CD14-positive monocyte (primary cell): ENCODE data around the gene KARS1. TPM values are rescaled to one million over a fixed set of nuclear protein-coding genes. Genes with fewer than 3 reads are reported as not detected.

Experiments
- DNase-seq, 3 donors: peaks; one replicate each; pipeline ENCODE4 v3.0.0-alpha.2; 2011 to 2022
- H2AFZ ChIP-seq: 2 replicates; pipeline ENCODE4 v1.6.0; 2012; ENCODE audit warnings: mild to moderate bottlenecking, low read depth, low read length, inconsistent platforms; ENCODE audit not compliant: insufficient read depth, poor library complexity, severe bottlenecking
- H3K27ac ChIP-seq, 2 donors: 1 replicate in 1 of 2; 2 replicates in 1 of 2; pipeline ENCODE4 v1.5.1; 2012 to 2013; ENCODE audit warnings: low read length in 2 of 2, control low read depth in 1 of 2, inconsistent platforms in 1 of 2, low read depth in 1 of 2, mild to moderate bottlenecking in 1 of 2
- H3K27me3 ChIP-seq, 2 donors: one replicate each; pipeline versions ENCODE4 v1.6.0 to v1.6.1; 2011 to 2013; ENCODE audit warnings: low read length in 2 of 2; ENCODE audit not compliant: control insufficient read depth in 2 of 2, insufficient read depth in 2 of 2
- H3K36me3 ChIP-seq, 2 donors: replicated peaks in 1 of 2; 1 replicate in 1 of 2; 2 replicates in 1 of 2; pipeline versions ENCODE4 v1.5.1 to v1.6.1; 2012 to 2013; ENCODE audit warnings: low read length in 2 of 2, control low read depth in 1 of 2, inconsistent platforms in 1 of 2, mild to moderate bottlenecking in 1 of 2; ENCODE audit not compliant: insufficient read depth in 2 of 2, control insufficient read depth in 1 of 2
- H3K4me1 ChIP-seq, 2 donors: 1 replicate in 1 of 2; 2 replicates in 1 of 2; pipeline versions ENCODE4 v1.5.1 to v1.6.1; 2012 to 2013; ENCODE audit warnings: low read length in 2 of 2, control low read depth in 1 of 2, inconsistent platforms in 1 of 2, mild to moderate bottlenecking in 1 of 2, moderate library complexity in 1 of 2; ENCODE audit not compliant: insufficient read depth in 2 of 2, control insufficient read depth in 1 of 2
- H3K4me2 ChIP-seq: replicated peaks from 2 replicates; pipeline ENCODE3; 2012; ENCODE audit warnings: low read length, moderate library complexity, mild to moderate bottlenecking; ENCODE audit not compliant: poor library complexity, severe bottlenecking; ENCODE audit errors: extremely low read depth
- H3K4me3 ChIP-seq, 3 experiments: fragments of 200-600 bp in 1 of 3; sonication (generic) in 1 of 3; replicated peaks in 1 of 3; 1 replicate in 2 of 3; 2 replicates in 1 of 3; pipeline ENCODE4 v1.5.1; 2011 to 2013; ENCODE audit warnings: low read length in 3 of 3, mild to moderate bottlenecking in 3 of 3, control low read depth in 2 of 3, low read depth in 2 of 3, inconsistent platforms in 1 of 3, moderate library complexity in 1 of 3
- H3K79me2 ChIP-seq: 2 replicates; pipeline ENCODE4 v1.6.0; 2012; ENCODE audit warnings: mild to moderate bottlenecking, control low read depth, inconsistent platforms, low read length, moderate library complexity; ENCODE audit not compliant: insufficient read depth
- H3K9ac ChIP-seq: 2 replicates; pipeline ENCODE4 v1.6.0; 2017; ENCODE audit warnings: low read length, mild to moderate bottlenecking; ENCODE audit not compliant: insufficient read depth, poor library complexity, severe bottlenecking
- H3K9me3 ChIP-seq, 2 donors: replicated peaks in 1 of 2; 1 replicate in 1 of 2; 2 replicates in 1 of 2; pipeline versions ENCODE4 v1.5.1 to v1.6.1; 2012 to 2013; ENCODE audit warnings: low read length in 2 of 2, control low read depth in 1 of 2; ENCODE audit not compliant: control insufficient read depth in 1 of 2, insufficient read depth in 1 of 2
- H4K20me1 ChIP-seq: 2 replicates; pipeline ENCODE4 v1.6.0; 2012; ENCODE audit warnings: mild to moderate bottlenecking, low read length, control low read depth, moderate library complexity; ENCODE audit not compliant: insufficient read depth
- H3K27ac Mint-ChIP-seq, 7 donors: one replicate each; pipeline ENCODE4 v1.8.0; 2020; ENCODE audit warnings: mild to moderate bottlenecking in 7 of 7, mixed read lengths in 7 of 7, moderate library complexity in 6 of 7, inconsistent platforms in 2 of 7
- H3K27me3 Mint-ChIP-seq, 3 donors: one replicate each; pipeline ENCODE4 v1.8.0; 2021 to 2022; ENCODE audit warnings: low read depth in 3 of 3, mild to moderate bottlenecking in 3 of 3, mixed read lengths in 3 of 3, moderate library complexity in 3 of 3, inconsistent platforms in 1 of 3
- H3K36me3 Mint-ChIP-seq, 2 donors: one replicate each; pipeline ENCODE4 v1.8.0; 2020; ENCODE audit warnings: mixed read lengths in 2 of 2, inconsistent platforms in 1 of 2, mild to moderate bottlenecking in 1 of 2
- H3K4me1 Mint-ChIP-seq: one replicate; pipeline ENCODE4 v1.8.0; 2020; ENCODE audit warnings: mild to moderate bottlenecking, mixed read lengths
- H3K4me3 Mint-ChIP-seq, 2 donors: one replicate each; pipeline ENCODE4 v1.8.0; 2020; ENCODE audit warnings: mild to moderate bottlenecking in 2 of 2, mixed read lengths in 2 of 2, moderate library complexity in 1 of 2
- H3K9me3 Mint-ChIP-seq, 7 donors: one replicate each; pipeline ENCODE4 v1.8.0; 2020 to 2022; ENCODE audit warnings: mixed read lengths in 7 of 7, mild to moderate bottlenecking in 6 of 7, moderate library complexity in 6 of 7, inconsistent platforms in 2 of 7
- CTCF ChIP-seq: fragments of 200-600 bp; IDR thresholded peaks from one replicate; pipeline ENCODE4 v1.8.0; 2022; ENCODE audit warnings: antibody characterized with exemption, mild to moderate bottlenecking
- WGBS: methylation state at CpG from one replicate; pipeline ENCODE4 v1.1.5; 2013; ENCODE audit warnings: missing lambda C conversion rate; ENCODE audit not compliant: insufficient coverage; 5-methylcytosine and 5-hydroxymethylcytosine counted together
- intact Hi-C, 2 donors: fragments of 100-400 bp; cut with micrococcal nuclease; formaldehyde crosslinking; loops; one replicate each; pipeline versions ENCODE4 v1.15.0 to v1.15.1; 2023
- polyA plus RNA-seq, 3 donors: library from polyadenylated mRNA; depleted of rRNA in 1 of 3; unstranded in 2 of 3; stranded (reverse) in 1 of 3; fragments of 300-500 nt in 2 of 3; fragments of >200 nt in 1 of 3; fragmentation: Illumina TruSeq in 2 of 3; gene quantifications; 1 replicate in 2 of 3; 2 replicates in 1 of 3; pipeline ENCODE4 v1.2.3, GENCODE V29; 2012 to 2021

The KARS1 gene
- polyA plus RNA-seq, 3 donors: 66.1 to 150 (median 116) TPM

GRCh38 chr16:75629132-75629531 is 18.3 kb downstream of the KARS1 start:
- intact Hi-C loops: loop anchor here (10.0 kb wide), 2 partner anchors 164 to 194 kb away; partner anchors contain the start of genes TMEM170A (in 2 of the 2) and CFDP1 (in 1 of the 2)
- Mint-ChIP-seq H3K36me3 (peaks cover 82 to 86% of the 10 kb centered on the region in 2 donors), H3K27me3 (no peaks in the 10 kb centered on the region), H3K4me1 (peaks cover 7% of the 10 kb centered on the region), H3K4me3 (no peak overlapping the region), H3K9me3 (no peaks in the 10 kb centered on the region), H3K27ac (peak overlapping the region in 1 of 7 donors; percentile 35)
- no peaks in the 10 kb centered on the region for H3K4me1 ChIP-seq
- no peaks in the 10 kb centered on the region for H3K79me2 ChIP-seq
- H2AFZ ChIP-seq: no peak overlapping the region
- H3K9ac ChIP-seq: no peak overlapping the region
- DNase-seq: no peak
- H4K20me1 ChIP-seq: no peaks in the 10 kb centered on the region
- H3K27me3 ChIP-seq: no peaks in the 10 kb centered on the region
- H3K4me2 ChIP-seq: no peak overlapping the region
- peaks cover 75 to 89% of the 10 kb centered on the region in 2 donors for H3K36me3 ChIP-seq
- no peak overlapping the region for H3K27ac ChIP-seq
- H3K4me3 ChIP-seq: no peak overlapping the region
- no peaks in the 10 kb centered on the region for H3K9me3 ChIP-seq
- TF ChIP-seq CTCF: no peak
- 94% methylated on average over 10 of the region's 10 CpGs for WGBS

GRCh38 chr16:75628351-75628750 is 19.1 kb downstream of the KARS1 start:
- Mint-ChIP-seq H3K27me3 (no peaks in the 10 kb centered on the region), H3K9me3 (no peaks in the 10 kb centered on the region), H3K4me3 (no peak overlapping the region), H3K4me1 (peaks cover 7% of the 10 kb centered on the region), H3K27ac (peak overlapping the region in 3 of 7 donors; percentile 20 to 70 (median 65)), H3K36me3 (peaks cover 75 to 78% of the 10 kb centered on the region in 2 donors)
- Histone ChIP-seq H4K20me1 (no peaks in the 10 kb centered on the region), H3K4me2 (no peak overlapping the region), H3K9me3 (no peaks in the 10 kb centered on the region), H3K4me3 (no peak overlapping the region), H3K27me3 (no peaks in the 10 kb centered on the region), H3K27ac (no peak overlapping the region), H2AFZ (no peak overlapping the region), H3K36me3 (peaks cover 67 to 82% of the 10 kb centered on the region in 2 donors), H3K4me1 (peaks cover 0 to 4% of the 10 kb centered on the region in 2 donors), H3K79me2 (no peaks in the 10 kb centered on the region), H3K9ac (no peak overlapping the region)
- intact Hi-C loops: loop anchor here (10.0 kb wide), 2 partner anchors 164 to 194 kb away; partner anchors contain the start of genes TMEM170A (in 2 of the 2) and CFDP1 (in 1 of the 2)
- TF ChIP-seq CTCF: no peak
- 73% methylated on average over 3 of the region's 4 CpGs for WGBS
- DNase-seq: no peak
